PC-9 (cell line): ENCODE measurements around the gene PIWIL4.

Experiments used
- EZH2 ChIP-seq: fragments of 200-600 bp; sonication (generic); IDR thresholded peaks from 2 replicates; pipeline ENCODE4 v1.8.0; 2017; ENCODE audit warnings: antibody characterized with exemption, low read depth
- TF ChIP-seq, protein P1 (sequence below): fragments of 200-600 bp; sonication (generic); conservative IDR thresholded peaks from 2 replicates; pipeline ENCODE4 v1.6.1; 2017; ENCODE audit warnings: mixed run types, antibody characterized with exemption, mild to moderate bottlenecking, moderate library complexity

DNA sequence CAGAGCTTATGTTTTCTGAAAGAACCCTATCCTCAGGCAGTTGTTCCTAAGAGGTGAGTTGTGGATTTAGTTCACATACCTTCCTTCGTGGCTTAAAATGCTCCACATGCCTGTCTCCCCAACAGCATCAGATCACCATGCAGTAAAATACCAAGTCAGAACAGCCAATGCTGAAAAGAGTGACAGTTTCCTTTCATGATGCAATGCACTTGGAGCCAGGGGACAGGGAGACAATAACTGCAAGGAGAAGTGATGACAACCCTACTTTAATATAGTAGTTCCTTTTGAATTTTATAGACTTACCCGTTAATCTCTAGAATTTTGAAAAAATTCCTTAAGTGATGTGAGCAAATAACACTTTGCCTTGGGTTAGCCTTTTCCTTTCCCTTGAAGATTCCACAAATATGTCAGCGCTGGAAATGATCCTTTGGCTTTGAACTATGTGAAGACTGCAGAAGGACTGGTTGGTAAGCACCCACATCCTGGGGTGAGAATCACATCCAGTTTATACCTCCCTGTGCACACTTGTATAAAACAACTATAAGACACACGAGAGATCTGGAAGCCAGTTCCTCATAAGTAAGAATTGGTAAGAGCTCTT is 71.2 kb downstream of the PIWIL4 start:
- TF ChIP-seq, protein P1, sequence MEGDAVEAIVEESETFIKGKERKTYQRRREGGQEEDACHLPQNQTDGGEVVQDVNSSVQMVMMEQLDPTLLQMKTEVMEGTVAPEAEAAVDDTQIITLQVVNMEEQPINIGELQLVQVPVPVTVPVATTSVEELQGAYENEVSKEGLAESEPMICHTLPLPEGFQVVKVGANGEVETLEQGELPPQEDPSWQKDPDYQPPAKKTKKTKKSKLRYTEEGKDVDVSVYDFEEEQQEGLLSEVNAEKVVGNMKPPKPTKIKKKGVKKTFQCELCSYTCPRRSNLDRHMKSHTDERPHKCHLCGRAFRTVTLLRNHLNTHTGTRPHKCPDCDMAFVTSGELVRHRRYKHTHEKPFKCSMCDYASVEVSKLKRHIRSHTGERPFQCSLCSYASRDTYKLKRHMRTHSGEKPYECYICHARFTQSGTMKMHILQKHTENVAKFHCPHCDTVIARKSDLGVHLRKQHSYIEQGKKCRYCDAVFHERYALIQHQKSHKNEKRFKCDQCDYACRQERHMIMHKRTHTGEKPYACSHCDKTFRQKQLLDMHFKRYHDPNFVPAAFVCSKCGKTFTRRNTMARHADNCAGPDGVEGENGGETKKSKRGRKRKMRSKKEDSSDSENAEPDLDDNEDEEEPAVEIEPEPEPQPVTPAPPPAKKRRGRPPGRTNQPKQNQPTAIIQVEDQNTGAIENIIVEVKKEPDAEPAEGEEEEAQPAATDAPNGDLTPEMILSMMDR, result no peak
- no peak for TF ChIP-seq EZH2
